HL-60 (cell line): Measurements from ENCODE around the gene PLA2G4C.

Experiments used
- DNase-seq, 2 experiments: peaks; one replicate each; pipeline ENCODE4 v3.0.0-alpha.2; 2010 to 2020; ENCODE audit warnings: low read depth in 1 of 2, low spot score in 1 of 2
- H3K27ac ChIP-seq: fragments of 250-450 bp; sonication (Bioruptor Pico); replicated peaks from 2 replicates; pipeline ENCODE4 v1.5.1; 2020; ENCODE audit warnings: mild to moderate bottlenecking, moderate library complexity
- H3K27me3 ChIP-seq: fragments of 250-450 bp; sonication (Bioruptor Pico); 2 replicates; pipeline ENCODE4 v1.5.1; 2021; ENCODE audit warnings: mild to moderate bottlenecking, moderate library complexity; ENCODE audit not compliant: insufficient read depth, poor library complexity, severe bottlenecking
- H3K4me3 ChIP-seq: replicated peaks from 2 replicates; pipeline ENCODE4 v1.5.1; 2011; ENCODE audit warnings: mild to moderate bottlenecking, control low read depth, low read length; ENCODE audit not compliant: insufficient read depth
- CTCF ChIP-seq: IDR thresholded peaks from one replicate; pipeline ENCODE4 v1.5.1; 2011; ENCODE audit warnings: low read length, control low read depth, inconsistent platforms; ENCODE audit not compliant: insufficient read depth
- GABPA ChIP-seq: IDR thresholded peaks from 2 replicates; pipeline ENCODE4 v1.6.1; 2012; ENCODE audit warnings: low read depth
- POLR2AphosphoS5 ChIP-seq: IDR thresholded peaks from 2 replicates; pipeline ENCODE4 v1.6.1; 2012; ENCODE audit warnings: low read depth
- REST ChIP-seq: IDR thresholded peaks from 2 replicates; pipeline ENCODE4 v1.6.1; 2012; ENCODE audit warnings: low read depth; ENCODE audit not compliant: insufficient replicate concordance
- SPI1 ChIP-seq: IDR thresholded peaks from 2 replicates; pipeline ENCODE4 v1.6.1; 2012; ENCODE audit warnings: low read depth, mild to moderate bottlenecking, borderline replicate concordance

Gene PLA2G4C

GRCh38 chr19:48059331-48059730 lies 51.3 kb downstream of the PLA2G4C start:
- Histone ChIP-seq H3K27ac (no peak overlapping the region), H3K4me3 (no peak overlapping the region), H3K27me3 (no peaks in the 10 kb centered on the region)
- no peak for DNase-seq
- no peak for TF ChIP-seq SPI1
- no peak for TF ChIP-seq CTCF

- no peak for DNase-seq
- no peak for TF ChIP-seq SPI1
- no peak for TF ChIP-seq GABPA
- TF ChIP-seq CTCF, result no peak
- TF ChIP-seq REST, result no peak
- no peak for TF ChIP-seq POLR2AphosphoS5
- H3K4me3 ChIP-seq, result no peak overlapping the region
- no peaks in the 10 kb centered on the region for H3K27me3 ChIP-seq
- no peak overlapping the region for H3K27ac ChIP-seq
These were observed 56.8 kb downstream of the PLA2G4C start for GRCh38 chr19:48053856-48054255.

- no peak overlapping the region for H3K4me3 ChIP-seq
- TF ChIP-seq SPI1 (no peak), GABPA (no peak), CTCF (no peak)
- H3K27ac ChIP-seq, result no peak overlapping the region
- no peaks in the 10 kb centered on the region for H3K27me3 ChIP-seq
- no peak for DNase-seq
These were observed 57.5 kb downstream of the PLA2G4C start for GRCh38 chr19:48053076-48053475.

- Histone ChIP-seq H3K27ac (no peak overlapping the region), H3K4me3 (no peak overlapping the region), H3K27me3 (no peaks in the 10 kb centered on the region)
- no peak for DNase-seq
- no peak for TF ChIP-seq CTCF
- TF ChIP-seq SPI1, result no peak
- TF ChIP-seq POLR2AphosphoS5, result no peak
- no peak for TF ChIP-seq GABPA
- no peak for TF ChIP-seq REST
These were observed 59.1 kb downstream of the PLA2G4C start for GRCh38 chr19:48051335-48052033.
